GM21423 (cell line): ENCODE measurements around the gene STX8.

Source experiments
- ATAC-seq: cut with Tn5 transposase; IDR thresholded peaks from one replicate; pipeline ENCODE4 v1.9.1; 2021; ENCODE audit warnings: mild to moderate bottlenecking, moderate library complexity; ENCODE audit not compliant: unreplicated experiment

The STX8 gene

GRCh38 chr17:9309216-9309615, 266.4 kb downstream of the STX8 start:
- no peak for ATAC-seq

DNA sequence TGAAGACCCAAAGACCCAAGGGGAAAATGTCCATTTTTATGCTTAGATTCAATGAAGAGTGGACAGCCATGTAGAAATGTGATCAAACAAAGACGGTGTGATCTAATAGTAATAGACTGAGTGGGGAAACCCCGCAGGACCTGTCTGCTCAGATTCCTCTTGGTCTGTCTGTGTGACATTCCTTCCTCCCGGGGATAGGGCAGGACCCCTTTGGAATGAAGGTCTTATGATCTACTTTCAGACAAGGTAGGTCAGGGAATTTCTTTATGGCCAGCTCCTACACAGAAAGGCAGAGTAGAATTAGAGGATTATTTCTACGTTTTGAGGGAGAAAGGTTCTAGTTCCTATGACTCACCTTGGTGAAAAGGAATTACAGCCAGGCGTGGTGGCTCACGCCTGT, 267.6 kb downstream of the STX8 start:
- no peak for ATAC-seq

GRCh38 chr17:9307313-9307998, 268.2 kb downstream of the STX8 start:
- ATAC-seq = no peak

- no peak for ATAC-seq
Observed at GRCh38 chr17:9306086-9306485, 269.5 kb downstream of the STX8 start.

- ATAC-seq = no peak
Observed at GRCh38 chr17:9299695-9300094, 275.9 kb downstream of the STX8 start.

GRCh38 chr17:9298776-9299295, 276.8 kb downstream of the STX8 start:
- no peak for ATAC-seq

DNA sequence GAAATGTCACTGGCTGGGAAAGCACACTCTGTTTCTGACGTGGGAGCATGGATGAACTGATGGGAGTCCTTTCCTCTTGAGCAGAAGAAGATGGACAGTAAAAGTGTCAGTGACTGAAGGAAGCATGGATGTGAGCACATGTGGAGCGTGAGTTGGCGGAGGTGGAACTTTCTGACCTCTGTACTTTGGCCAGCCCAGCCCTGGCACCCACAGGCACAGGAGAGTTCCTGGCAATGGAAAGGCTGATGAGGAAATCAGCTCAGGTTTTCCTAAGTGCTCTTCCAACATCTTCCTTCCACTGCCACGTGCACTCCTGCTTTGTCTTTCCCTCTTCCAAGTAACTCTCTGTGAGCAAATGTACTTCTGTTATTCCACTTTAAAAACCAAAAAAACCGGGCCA, 277.5 kb downstream of the STX8 start:
- no peak for ATAC-seq

- no peak for ATAC-seq
Observed at GRCh38 chr17:9294661-9295210, 280.9 kb downstream of the STX8 start.

- no peak for ATAC-seq
Observed at GRCh38 chr17:9292561-9292941, 283.1 kb downstream of the STX8 start.

DNA sequence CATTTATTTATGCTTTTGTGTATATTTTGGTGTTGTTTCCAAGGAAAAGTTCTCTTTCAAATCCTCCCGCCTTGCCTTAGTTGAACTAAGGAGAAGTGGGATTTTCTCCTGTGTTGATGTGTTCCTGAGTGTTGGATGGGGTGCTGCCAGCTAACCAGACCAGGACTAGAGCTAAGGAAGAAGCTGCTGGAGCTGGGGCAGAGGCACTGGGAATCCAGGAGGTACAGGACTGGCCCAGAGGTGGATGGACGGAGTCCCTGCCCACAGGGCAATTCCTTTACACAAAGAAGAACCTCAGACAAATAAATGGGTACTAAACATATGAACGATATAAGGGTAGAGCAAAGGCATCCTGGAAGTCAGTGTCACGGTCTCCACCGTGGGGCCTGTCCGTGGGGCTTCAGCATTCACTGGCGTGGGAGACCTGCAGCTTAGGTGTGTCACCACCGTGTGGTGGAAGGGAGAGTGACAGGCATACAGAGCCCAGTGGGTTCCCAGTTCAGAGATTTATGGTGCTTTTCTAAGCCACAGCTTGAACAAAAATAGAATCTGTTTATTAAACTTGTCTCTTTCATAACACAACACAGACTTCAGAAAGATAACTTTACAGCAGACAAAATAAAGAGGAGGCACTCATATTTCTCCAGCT, 283.6 kb downstream of the STX8 start:
- no peak for ATAC-seq

- ATAC-seq = no peak
Observed at GRCh38 chr17:9290226-9290613, 285.4 kb downstream of the STX8 start.

- ATAC-seq = no peak
Observed at GRCh38 chr17:9287306-9287705, 288.3 kb downstream of the STX8 start.

GRCh38 chr17:9286434-9286833, 289.2 kb downstream of the STX8 start:
- ATAC-seq = no peak

- no peak for ATAC-seq
Observed at GRCh38 chr17:9285602-9286427, 289.8 kb downstream of the STX8 start.

GRCh38 chr17:9284884-9285283, 290.7 kb downstream of the STX8 start:
- ATAC-seq = no peak

DNA sequence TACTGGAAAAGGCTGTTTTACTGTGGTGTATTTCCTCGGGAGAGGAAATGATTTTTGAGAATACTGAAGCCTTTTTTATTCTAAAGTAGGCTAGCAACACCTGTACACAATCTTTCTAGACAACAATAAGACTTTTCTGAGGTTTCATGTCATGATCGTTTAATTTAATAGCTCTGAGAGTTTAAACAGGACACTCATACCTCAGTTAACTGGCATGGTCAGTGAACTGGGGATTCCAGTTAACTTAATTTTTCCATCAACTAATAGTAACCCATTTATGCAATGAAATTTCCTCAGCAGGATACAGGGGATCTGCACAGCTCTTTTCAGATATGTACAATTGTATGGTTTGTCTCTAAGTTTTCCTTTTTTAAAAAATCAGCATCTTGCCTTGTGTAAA, 291.7 kb downstream of the STX8 start:
- ATAC-seq = no peak

DNA sequence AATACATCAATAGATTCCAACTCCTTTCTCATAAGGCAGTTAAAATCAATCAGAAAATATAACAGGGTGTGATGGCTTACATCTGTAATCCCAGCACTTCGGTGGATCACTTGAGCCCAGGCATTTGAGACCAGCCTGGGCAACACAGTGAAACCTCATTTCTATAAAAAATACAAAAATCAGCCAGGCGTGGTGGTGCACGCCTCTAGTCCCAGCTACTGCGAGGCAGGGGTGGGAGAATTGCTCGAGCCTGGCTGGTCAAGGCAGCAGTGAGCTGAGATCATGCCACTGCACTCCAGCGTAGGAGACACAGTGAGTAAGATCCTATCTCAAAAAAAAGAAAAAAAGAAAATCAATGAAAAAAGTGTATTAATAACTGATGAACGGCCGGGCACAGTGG, 295.7 kb downstream of the STX8 start:
- no peak for ATAC-seq

DNA sequence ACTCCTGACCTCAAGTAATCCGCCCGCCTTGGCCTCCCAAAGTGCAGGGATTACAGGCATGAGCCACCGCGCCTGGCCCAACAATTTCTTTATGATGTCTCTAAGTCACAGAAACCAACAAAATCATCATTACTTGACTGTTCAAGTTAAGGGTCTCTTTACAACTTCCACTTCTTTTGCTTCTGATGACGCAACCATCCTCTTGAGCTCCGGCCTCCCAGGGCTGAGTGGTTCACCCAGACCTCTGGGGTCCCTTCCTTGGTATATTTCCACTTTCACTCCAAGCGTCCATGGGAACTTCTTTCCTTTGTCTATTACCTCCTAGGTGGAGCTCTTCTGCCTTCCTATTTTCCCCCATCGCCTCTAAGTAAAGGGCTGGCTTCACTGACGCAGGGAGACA, 300.6 kb downstream of the STX8 start:
- ATAC-seq = no peak

DNA sequence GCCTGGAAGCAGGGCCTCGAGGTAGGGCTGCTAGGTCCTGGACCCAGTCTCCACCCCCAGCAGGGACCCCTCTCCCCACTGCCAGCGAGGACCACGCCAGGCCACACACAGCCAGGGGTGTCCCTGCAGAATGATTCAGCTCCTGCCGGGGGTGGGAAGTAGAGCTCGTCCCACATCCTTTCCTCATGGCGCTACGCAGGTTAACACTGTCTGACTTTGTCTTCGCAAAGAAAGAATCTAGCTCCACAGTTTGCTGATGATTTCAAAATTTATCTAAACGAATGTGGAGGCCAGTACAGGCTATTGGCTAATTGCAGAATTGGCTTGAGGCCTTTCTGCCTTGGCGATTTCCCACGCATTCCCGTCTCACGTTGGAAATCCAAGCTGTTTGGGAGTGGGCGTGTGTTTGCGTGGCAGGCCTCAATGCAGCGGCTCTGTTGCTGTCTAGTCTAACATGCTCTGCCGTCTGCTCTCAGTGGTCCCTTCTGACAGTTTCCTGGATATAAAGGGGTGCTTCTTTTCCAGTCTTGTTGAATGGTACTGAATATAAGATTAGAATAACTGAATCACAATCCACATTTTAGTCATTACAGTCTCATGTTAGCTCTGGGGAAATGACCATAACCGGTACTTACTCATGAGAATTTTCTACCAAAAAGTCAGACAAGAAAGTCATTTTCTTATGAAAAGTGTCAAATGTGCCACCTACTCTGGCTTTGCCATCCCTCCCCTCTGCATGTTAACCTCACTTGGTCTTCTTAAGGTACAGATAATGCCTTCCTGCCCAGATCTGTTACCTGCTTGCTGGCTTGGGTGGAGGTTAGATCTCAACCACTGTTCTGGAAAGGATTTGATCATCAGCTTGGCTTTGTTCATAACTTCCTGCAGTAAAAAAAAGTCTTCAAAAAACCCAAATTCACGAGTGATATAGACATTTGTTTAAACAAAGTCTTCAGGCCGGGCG, 301.9 kb downstream of the STX8 start:
- ATAC-seq = no peak

- no peak for ATAC-seq
Observed at GRCh38 chr17:9272501-9273200, 303.0 kb downstream of the STX8 start.
